Chondrocyte (in vitro differentiated cells): Measurements from ENCODE around the gene ZNF598. TPM values are rescaled to one million over a fixed set of nuclear protein-coding genes. Genes with fewer than 3 reads are reported as not detected.

Experiments used
- DNase-seq: peaks from one replicate; pipeline ENCODE4 v3.0.0; 2021; ENCODE audit warnings: mixed read lengths, low spot score
- H3K27ac Mint-ChIP-seq: one replicate; pipeline ENCODE4 v1.8.0; 2021; ENCODE audit warnings: mild to moderate bottlenecking, moderate library complexity, mixed read lengths; ENCODE audit not compliant: unreplicated experiment
- H3K27me3 Mint-ChIP-seq: 2 replicates; pipeline ENCODE4 v1.8.0; 2021; ENCODE audit warnings: low read depth, mixed read lengths
- H3K36me3 Mint-ChIP-seq: 2 replicates; pipeline ENCODE4 v1.8.0; 2021; ENCODE audit warnings: low read depth, mixed read lengths
- H3K4me1 Mint-ChIP-seq: 2 replicates; pipeline ENCODE4 v1.8.0; 2021; ENCODE audit warnings: low read depth, mild to moderate bottlenecking, mixed read lengths
- H3K4me3 Mint-ChIP-seq: one replicate; pipeline ENCODE4 v1.8.0; 2021; ENCODE audit warnings: mild to moderate bottlenecking, moderate library complexity, mixed read lengths; ENCODE audit not compliant: unreplicated experiment
- H3K9me3 Mint-ChIP-seq: 2 replicates; pipeline ENCODE4 v1.8.0; 2021; ENCODE audit warnings: low read depth, mixed read lengths
- total RNA-seq: library from RNA; stranded (reverse); gene quantifications from 3 replicates; pipeline ENCODE4 v1.2.1, GENCODE V29; 2021
- TF ChIP-seq, protein P1 (sequence below): fragments of 200-600 bp; sonication (generic); IDR thresholded peaks from 2 replicates; pipeline ENCODE4 v1.5.0; 2021; ENCODE audit warnings: antibody characterized with exemption, mild to moderate bottlenecking, moderate library complexity

Gene ZNF598
- total RNA-seq, 1 donor from 2014 or later: 41.7 TPM

DNA sequence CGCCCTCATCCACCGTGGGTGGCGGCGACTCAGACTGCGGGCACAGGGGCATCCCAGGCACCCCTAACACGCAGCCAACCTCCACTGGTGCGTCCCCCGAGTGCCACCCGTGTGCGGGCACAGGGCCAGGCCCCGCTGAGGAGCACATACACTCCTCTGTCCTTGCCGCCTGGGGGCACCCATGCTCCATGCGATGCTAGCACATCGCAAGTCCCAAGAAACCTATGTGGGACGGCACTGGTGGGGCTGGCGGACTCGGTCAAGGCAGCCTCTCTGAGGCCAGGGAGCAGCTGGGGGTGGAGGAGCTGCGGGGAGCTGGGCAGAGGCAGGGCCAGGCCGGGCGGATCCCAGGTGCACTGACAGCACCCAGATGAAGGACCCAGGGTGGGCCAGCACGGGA is 4.0 kb downstream of the ZNF598 start:
- TF ChIP-seq, protein P1, sequence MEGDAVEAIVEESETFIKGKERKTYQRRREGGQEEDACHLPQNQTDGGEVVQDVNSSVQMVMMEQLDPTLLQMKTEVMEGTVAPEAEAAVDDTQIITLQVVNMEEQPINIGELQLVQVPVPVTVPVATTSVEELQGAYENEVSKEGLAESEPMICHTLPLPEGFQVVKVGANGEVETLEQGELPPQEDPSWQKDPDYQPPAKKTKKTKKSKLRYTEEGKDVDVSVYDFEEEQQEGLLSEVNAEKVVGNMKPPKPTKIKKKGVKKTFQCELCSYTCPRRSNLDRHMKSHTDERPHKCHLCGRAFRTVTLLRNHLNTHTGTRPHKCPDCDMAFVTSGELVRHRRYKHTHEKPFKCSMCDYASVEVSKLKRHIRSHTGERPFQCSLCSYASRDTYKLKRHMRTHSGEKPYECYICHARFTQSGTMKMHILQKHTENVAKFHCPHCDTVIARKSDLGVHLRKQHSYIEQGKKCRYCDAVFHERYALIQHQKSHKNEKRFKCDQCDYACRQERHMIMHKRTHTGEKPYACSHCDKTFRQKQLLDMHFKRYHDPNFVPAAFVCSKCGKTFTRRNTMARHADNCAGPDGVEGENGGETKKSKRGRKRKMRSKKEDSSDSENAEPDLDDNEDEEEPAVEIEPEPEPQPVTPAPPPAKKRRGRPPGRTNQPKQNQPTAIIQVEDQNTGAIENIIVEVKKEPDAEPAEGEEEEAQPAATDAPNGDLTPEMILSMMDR: no peak
- H3K27me3 Mint-ChIP-seq: no peaks in the 10 kb centered on the region
- H3K36me3 Mint-ChIP-seq: peaks cover 6% of the 10 kb centered on the region
- no peaks in the 10 kb centered on the region for H3K9me3 Mint-ChIP-seq
- no peak for DNase-seq
- H3K4me3 Mint-ChIP-seq: no peak overlapping the region
- peaks cover 47% of the 10 kb centered on the region for H3K4me1 Mint-ChIP-seq
- H3K27ac Mint-ChIP-seq: no peak overlapping the region

DNA sequence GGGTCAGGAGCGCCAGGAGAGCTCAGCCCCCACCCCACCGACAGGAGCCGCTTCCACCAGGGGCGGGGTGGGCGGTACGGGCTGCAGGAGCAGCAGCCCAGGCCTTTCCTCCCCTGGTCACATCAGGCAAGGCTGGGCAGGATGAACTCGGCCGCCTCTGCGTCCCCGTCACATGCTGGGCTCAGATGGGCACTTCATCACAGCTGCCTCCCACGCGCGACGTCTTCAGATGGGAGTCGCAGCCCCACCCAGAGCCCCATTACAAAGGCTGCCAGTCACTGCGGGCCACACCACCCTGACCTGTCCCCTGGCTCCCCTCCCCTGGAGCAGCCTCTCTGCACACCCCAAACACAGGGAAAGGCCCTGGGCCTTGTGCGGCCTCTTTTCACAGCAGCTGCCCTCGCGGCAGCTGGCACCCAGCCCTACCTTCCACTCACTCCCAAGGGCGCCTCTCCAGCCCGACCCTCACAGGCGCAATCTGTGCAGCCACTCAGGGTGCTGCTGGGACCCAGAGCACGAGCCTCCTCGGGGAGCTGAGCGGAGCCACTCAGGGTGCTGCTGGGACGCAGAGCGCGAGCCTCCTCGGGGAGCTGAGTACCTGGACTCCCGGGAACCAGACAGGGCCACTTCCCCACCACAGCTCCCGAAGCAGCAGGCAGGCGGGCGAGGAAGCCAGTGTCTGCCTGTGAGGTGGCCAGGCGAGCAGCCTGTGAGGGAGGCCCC is 4.7 kb downstream of the ZNF598 start:
- peaks cover 41% of the 10 kb centered on the region for H3K4me1 Mint-ChIP-seq
- H3K27ac Mint-ChIP-seq: no peak overlapping the region
- TF ChIP-seq, protein P1: no peak
- peaks cover 6% of the 10 kb centered on the region for H3K36me3 Mint-ChIP-seq
- no peaks in the 10 kb centered on the region for H3K9me3 Mint-ChIP-seq
- DNase-seq: no peak
- no peaks in the 10 kb centered on the region for H3K27me3 Mint-ChIP-seq
- peak overlapping the region; percentile 35 for H3K4me3 Mint-ChIP-seq

DNA sequence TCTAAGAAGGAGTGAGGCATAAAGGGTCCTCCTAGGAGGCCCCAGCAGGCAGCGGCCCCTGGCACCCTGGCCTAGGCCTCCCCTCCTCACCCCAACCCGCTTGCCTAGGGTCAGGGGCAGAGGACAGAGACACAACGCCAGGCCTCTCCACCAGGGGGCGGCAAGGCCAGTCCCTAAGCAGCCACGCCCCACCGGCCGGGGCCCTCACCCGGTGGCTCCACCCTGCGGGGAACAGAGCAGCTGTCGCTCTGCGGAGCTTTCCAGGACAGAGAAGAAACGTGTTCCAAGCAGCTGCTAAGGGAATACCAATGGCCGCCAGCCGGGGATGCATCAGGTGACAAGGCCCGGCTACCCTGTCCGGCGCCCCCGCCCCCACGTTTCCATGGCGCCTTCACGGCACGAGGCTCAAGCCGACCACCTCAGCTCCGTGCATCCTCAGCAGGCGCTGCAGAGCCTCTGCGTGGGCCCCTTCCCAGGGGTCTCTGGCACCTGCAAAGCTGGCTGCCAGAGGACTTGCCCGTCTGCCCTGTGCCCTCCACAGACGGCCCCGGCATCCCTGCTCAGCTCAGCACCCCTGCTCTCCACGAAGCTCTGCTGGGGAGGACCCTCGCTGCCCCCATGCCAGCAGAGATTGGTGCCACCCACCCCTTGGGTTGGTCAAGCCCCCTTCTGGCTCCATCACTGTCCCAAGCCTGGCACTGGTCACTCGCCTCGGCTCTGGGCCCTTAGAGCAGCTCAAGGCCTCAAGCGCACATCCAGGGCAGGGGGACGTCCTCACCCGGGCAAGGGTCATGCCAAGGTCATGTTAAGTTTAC is 5.6 kb downstream of the ZNF598 start:
- peak overlapping the region; percentile 49 for H3K27ac Mint-ChIP-seq

DNA sequence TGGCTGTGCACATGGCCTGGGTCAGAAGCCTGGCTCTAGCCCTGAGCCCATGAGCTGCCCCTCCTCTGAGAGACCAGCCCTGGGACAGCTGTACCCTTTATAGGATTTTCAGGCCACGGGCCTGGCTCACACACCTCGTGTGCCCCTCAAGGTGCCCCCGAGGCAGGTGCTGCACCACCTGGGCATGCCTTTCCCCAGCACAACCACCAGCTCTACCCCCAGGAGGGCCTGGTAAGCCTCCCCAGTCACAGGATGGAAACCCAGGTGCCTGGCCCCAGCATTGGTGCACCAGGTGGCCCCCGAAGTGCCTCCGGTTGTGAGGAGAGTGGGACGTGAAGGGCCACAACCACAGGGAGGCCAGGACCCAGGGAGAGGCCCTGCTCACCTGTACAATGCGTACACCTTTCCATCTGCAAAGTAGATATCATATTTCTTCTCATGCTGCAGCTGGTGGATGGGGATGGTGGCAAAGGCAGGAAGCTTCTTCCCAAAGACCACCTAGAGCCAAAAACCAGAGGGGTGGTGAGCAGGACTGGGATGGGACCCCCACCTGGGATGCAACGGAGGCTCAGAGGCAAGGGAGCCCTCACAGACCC is 6.3 kb downstream of the ZNF598 start:
- H3K9me3 Mint-ChIP-seq: no peaks in the 10 kb centered on the region
- H3K4me3 Mint-ChIP-seq: no peak overlapping the region
- TF ChIP-seq, protein P1: no peak
- no peak for DNase-seq
- H3K36me3 Mint-ChIP-seq: peaks cover 7% of the 10 kb centered on the region
- H3K27me3 Mint-ChIP-seq: no peaks in the 10 kb centered on the region
- peaks cover 35% of the 10 kb centered on the region for H3K4me1 Mint-ChIP-seq
- H3K27ac Mint-ChIP-seq: no peak overlapping the region

More for the DNA sequence above, 5.6 kb downstream of the ZNF598 start:
- TF ChIP-seq, protein P1: peak; percentile 95
- H3K9me3 Mint-ChIP-seq: no peaks in the 10 kb centered on the region
- H3K4me1 Mint-ChIP-seq: peaks cover 40% of the 10 kb centered on the region
- H3K27me3 Mint-ChIP-seq: no peaks in the 10 kb centered on the region
- H3K36me3 Mint-ChIP-seq: peaks cover 6% of the 10 kb centered on the region
- H3K4me3 Mint-ChIP-seq: no peak overlapping the region
- DNase-seq: no peak
